GM12878 (cell line): Measurements from ENCODE around the gene ATRN.

Experiments used
- ASH2L ChIP-seq: fragments of 300-600, 200-600 bp; sonication (generic); IDR thresholded peaks from 2 replicates; pipeline ENCODE4 v1.6.1; 2017; ENCODE audit warnings: low read depth, mild to moderate bottlenecking, borderline replicate concordance
- CBX3 ChIP-seq: fragments of 200-600 bp; sonication (generic); IDR thresholded peaks from 2 replicates; pipeline ENCODE4 v1.6.1; 2016; ENCODE audit warnings: low read depth, borderline replicate concordance
- GABPA ChIP-seq: IDR thresholded peaks from 2 replicates; pipeline ENCODE4 v1.6.1; 2014; ENCODE audit warnings: antibody characterized with exemption, low read depth, mild to moderate bottlenecking, inconsistent platforms
- KDM1A ChIP-seq: fragments of 200-600 bp; sonication (generic); IDR thresholded peaks from 2 replicates; pipeline ENCODE4 v1.6.1; 2016; ENCODE audit warnings: borderline replicate concordance
- PBX3 ChIP-seq: IDR thresholded peaks from 2 replicates; pipeline ENCODE4 v1.6.1; 2011; ENCODE audit warnings: mild to moderate bottlenecking, low read depth, low read length, moderate library complexity; ENCODE audit not compliant: insufficient replicate concordance
- SPI1 ChIP-seq: IDR thresholded peaks from 2 replicates; pipeline ENCODE4 v1.6.1; 2011; ENCODE audit warnings: low read depth, mild to moderate bottlenecking, low read length, moderate library complexity, borderline replicate concordance; ENCODE audit not compliant: insufficient read depth
- TF ChIP-seq, protein P1 (sequence below): fragments of 450-650 bp; IDR thresholded peaks from 2 replicates; pipeline ENCODE4 v1.6.1; 2017; ENCODE audit warnings: mild to moderate bottlenecking, moderate library complexity
- TF ChIP-seq, protein P2 (sequence below), 3 experiments: IDR thresholded peaks in 2 of 3; conservative IDR thresholded peaks in 1 of 3; 2 replicates each; pipeline ENCODE4 v1.5.1; 2011; ENCODE audit warnings: low read depth in 3 of 3, low read length in 3 of 3, mild to moderate bottlenecking in 3 of 3, control low read depth in 2 of 3, moderate library complexity in 2 of 3, inconsistent platforms in 1 of 3, mixed read lengths in 1 of 3; ENCODE audit not compliant: control insufficient read depth in 2 of 3, insufficient read depth in 1 of 3; ENCODE audit errors: extremely low read depth in 1 of 3

- TF ChIP-seq CBX3: no peak
- no peak for TF ChIP-seq GABPA
- TF ChIP-seq SPI1: no peak
- TF ChIP-seq KDM1A: no peak
- TF ChIP-seq, protein P1, sequence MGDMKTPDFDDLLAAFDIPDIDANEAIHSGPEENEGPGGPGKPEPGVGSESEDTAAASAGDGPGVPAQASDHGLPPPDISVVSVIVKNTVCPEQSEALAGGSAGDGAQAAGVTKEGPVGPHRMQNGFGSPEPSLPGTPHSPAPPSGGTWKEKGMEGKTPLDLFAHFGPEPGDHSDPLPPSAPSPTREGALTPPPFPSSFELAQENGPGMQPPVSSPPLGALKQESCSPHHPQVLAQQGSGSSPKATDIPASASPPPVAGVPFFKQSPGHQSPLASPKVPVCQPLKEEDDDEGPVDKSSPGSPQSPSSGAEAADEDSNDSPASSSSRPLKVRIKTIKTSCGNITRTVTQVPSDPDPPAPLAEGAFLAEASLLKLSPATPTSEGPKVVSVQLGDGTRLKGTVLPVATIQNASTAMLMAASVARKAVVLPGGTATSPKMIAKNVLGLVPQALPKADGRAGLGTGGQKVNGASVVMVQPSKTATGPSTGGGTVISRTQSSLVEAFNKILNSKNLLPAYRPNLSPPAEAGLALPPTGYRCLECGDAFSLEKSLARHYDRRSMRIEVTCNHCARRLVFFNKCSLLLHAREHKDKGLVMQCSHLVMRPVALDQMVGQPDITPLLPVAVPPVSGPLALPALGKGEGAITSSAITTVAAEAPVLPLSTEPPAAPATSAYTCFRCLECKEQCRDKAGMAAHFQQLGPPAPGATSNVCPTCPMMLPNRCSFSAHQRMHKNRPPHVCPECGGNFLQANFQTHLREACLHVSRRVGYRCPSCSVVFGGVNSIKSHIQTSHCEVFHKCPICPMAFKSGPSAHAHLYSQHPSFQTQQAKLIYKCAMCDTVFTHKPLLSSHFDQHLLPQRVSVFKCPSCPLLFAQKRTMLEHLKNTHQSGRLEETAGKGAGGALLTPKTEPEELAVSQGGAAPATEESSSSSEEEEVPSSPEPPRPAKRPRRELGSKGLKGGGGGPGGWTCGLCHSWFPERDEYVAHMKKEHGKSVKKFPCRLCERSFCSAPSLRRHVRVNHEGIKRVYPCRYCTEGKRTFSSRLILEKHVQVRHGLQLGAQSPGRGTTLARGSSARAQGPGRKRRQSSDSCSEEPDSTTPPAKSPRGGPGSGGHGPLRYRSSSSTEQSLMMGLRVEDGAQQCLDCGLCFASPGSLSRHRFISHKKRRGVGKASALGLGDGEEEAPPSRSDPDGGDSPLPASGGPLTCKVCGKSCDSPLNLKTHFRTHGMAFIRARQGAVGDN: no peak
- no peak for TF ChIP-seq PBX3
- TF ChIP-seq, protein P2, sequence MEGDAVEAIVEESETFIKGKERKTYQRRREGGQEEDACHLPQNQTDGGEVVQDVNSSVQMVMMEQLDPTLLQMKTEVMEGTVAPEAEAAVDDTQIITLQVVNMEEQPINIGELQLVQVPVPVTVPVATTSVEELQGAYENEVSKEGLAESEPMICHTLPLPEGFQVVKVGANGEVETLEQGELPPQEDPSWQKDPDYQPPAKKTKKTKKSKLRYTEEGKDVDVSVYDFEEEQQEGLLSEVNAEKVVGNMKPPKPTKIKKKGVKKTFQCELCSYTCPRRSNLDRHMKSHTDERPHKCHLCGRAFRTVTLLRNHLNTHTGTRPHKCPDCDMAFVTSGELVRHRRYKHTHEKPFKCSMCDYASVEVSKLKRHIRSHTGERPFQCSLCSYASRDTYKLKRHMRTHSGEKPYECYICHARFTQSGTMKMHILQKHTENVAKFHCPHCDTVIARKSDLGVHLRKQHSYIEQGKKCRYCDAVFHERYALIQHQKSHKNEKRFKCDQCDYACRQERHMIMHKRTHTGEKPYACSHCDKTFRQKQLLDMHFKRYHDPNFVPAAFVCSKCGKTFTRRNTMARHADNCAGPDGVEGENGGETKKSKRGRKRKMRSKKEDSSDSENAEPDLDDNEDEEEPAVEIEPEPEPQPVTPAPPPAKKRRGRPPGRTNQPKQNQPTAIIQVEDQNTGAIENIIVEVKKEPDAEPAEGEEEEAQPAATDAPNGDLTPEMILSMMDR (IDR thresholded peaks at IDR 0.05 in 2 of 3, conservative IDR thresholded peaks at IDR 0.05 in 1 of 3; ENCODE audit: control insufficient read depth in 2 of 3, extremely low read depth in 1 of 3, insufficient read depth in 1 of 3, low read depth in 3 of 3, low read length in 3 of 3): no peak
- TF ChIP-seq ASH2L: no peak
These were observed 3.1 kb downstream of the ATRN start for GRCh38 chr20:3473944-3474343.
